Suprapubic skin (tissue), 4 donors: ENCODE measurements around the gene SPATS2L. TPM values are rescaled to one million over a fixed set of nuclear protein-coding genes. Genes with fewer than 3 reads are reported as not detected.

Source experiments
- DNase-seq, 2 donors: peaks; one replicate each; pipeline ENCODE4 v3.0.0-alpha.2; 2019; ENCODE audit warnings: low spot score in 2 of 2
- H3K27ac ChIP-seq: fragments of 200-600 bp; sonication (generic); one replicate; pipeline ENCODE4 v1.5.1; 2019
- H3K27me3 ChIP-seq: fragments of 200-600 bp; sonication (generic); one replicate; pipeline ENCODE4 v1.5.1; 2019
- H3K36me3 ChIP-seq: fragments of 200-600 bp; sonication (generic); one replicate; pipeline ENCODE4 v1.5.1; 2019
- H3K4me1 ChIP-seq: fragments of 200-600 bp; sonication (generic); one replicate; pipeline ENCODE4 v1.5.1; 2019
- H3K4me3 ChIP-seq: fragments of 200-600 bp; sonication (generic); one replicate; pipeline ENCODE4 v1.5.1; 2019; ENCODE audit warnings: mild to moderate bottlenecking
- H3K9me3 ChIP-seq: fragments of 200-600 bp; sonication (generic); one replicate; pipeline ENCODE4 v1.5.1; 2019
- EP300 ChIP-seq: sonication (generic); formaldehyde crosslinking; IDR thresholded peaks from one replicate; pipeline ENCODE4 v1.6.1; 2017; ENCODE audit warnings: antibody characterized with exemption
- POLR2A ChIP-seq, 2 donors: fragments of 450-650 bp; IDR thresholded peaks; one replicate each; pipeline ENCODE4 v1.6.1; 2017; ENCODE audit warnings: antibody characterized with exemption in 2 of 2, mild to moderate bottlenecking in 2 of 2, moderate library complexity in 2 of 2
- POLR2AphosphoS5 ChIP-seq, 3 donors: sonication (generic); formaldehyde crosslinking; IDR thresholded peaks; one replicate each; pipeline ENCODE4 v1.6.1; 2017; ENCODE audit warnings: antibody characterized with exemption in 3 of 3
- WGBS: methylation state at CpG from one replicate; pipeline ENCODE4 v1.1.5; 2018; 5-methylcytosine and 5-hydroxymethylcytosine counted together
- total RNA-seq, 4 donors: library from RNA; depleted of rRNA; stranded (reverse); fragments of >200 nt; gene quantifications; one replicate each; pipeline ENCODE4 v1.1.0, GENCODE V29; 2016
- TF ChIP-seq, protein P1 (sequence below), 2 donors: fragments of 200-600 bp in 1 of 2; fragments of 450-650 bp in 1 of 2; sonication (generic) in 1 of 2; IDR thresholded peaks; one replicate each; pipeline ENCODE4 v1.5.1; 2016 to 2019; ENCODE audit warnings: antibody characterized with exemption in 2 of 2, mild to moderate bottlenecking in 1 of 2, moderate library complexity in 1 of 2

SPATS2L gene
- total RNA-seq, 4 donors from 2014 or later = 39.9 to 104 (median 57.7) TPM

DNA sequence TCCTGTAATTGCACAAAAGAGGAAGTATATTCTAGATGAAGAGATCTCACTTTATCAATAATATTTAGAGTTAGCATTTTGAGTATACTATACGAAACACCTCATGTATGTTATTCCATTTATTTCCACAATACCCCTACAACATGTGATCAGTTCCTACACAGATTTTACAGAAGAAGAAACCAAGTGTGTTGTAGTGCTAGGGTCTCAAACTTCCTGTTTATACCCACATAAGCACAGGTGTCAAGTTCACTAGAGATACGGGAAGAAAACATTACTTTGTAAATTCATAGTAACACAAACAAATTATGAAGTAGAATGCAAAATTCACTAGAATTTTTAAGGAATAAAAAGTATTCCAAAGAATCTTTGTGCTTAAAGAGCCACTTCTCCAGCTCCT is 157.0 kb downstream of the SPATS2L start:
- Histone ChIP-seq H3K36me3 (peaks cover 27% of the 10 kb centered on the region), H3K4me1 (peaks cover 5% of the 10 kb centered on the region), H3K9me3 (no peaks in the 10 kb centered on the region), H3K4me3 (no peak overlapping the region), H3K27me3 (no peaks in the 10 kb centered on the region), H3K27ac (no peak overlapping the region)
- 96% methylated on average over 2 of the region's 2 CpGs for WGBS
- DNase-seq = no peak
- TF ChIP-seq POLR2A (IDR thresholded peaks at IDR 0.05) (no peak), POLR2AphosphoS5 (IDR thresholded peaks at IDR 0.05) (no peak), EP300 (no peak)
- TF ChIP-seq, protein P1, sequence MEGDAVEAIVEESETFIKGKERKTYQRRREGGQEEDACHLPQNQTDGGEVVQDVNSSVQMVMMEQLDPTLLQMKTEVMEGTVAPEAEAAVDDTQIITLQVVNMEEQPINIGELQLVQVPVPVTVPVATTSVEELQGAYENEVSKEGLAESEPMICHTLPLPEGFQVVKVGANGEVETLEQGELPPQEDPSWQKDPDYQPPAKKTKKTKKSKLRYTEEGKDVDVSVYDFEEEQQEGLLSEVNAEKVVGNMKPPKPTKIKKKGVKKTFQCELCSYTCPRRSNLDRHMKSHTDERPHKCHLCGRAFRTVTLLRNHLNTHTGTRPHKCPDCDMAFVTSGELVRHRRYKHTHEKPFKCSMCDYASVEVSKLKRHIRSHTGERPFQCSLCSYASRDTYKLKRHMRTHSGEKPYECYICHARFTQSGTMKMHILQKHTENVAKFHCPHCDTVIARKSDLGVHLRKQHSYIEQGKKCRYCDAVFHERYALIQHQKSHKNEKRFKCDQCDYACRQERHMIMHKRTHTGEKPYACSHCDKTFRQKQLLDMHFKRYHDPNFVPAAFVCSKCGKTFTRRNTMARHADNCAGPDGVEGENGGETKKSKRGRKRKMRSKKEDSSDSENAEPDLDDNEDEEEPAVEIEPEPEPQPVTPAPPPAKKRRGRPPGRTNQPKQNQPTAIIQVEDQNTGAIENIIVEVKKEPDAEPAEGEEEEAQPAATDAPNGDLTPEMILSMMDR (IDR thresholded peaks at IDR 0.05) = no peak

DNA sequence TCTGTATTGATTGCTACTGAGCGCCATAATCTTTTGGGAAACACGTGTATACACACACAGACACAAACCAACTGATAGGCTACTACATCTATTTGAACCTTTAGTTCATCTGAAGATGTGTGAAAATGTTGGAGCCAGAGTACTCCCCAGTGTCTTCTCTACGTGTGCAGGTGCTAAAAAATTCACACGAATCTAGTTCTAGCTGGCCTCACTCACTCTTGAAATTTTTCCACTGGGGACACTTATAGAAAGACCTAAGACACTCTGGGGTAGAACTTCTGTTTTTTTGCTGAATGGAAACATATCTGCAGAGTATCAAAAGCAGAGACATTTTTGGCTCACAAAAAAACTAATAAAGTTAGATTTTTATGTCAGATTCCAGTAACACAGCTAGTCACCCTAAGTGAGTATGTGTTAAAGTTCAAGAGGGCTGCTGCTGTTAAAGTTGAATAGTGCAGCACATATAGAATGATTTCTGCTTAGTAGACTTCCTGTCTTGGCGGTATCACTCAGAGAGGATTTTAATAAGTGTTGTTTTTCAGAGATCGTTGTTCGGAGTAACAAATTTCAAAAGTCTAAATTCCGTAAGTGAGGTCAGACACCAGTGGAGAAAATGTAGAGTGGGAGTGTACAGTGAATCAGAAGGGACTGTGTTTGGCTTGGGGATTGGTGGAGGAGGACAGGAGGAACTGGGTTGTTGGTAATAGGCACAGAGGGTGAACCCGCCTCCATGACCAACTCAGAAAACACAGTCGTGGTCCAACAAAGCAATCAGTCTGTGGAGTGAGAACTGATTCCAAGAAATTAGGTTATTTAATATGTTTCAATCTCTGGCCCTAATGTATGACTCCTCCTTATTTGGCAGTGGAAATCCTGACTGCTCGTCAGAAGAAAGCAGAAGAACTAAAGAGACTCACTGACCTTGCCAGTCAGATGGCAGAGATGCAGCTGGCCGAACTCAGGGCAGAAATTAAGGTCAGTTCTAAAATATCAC is 160.2 kb downstream of the SPATS2L start:
- peak overlapping the region; percentile 66 for H3K27ac ChIP-seq
- no peak overlapping the region for H3K4me3 ChIP-seq
- H3K9me3 ChIP-seq = no peaks in the 10 kb centered on the region
- TF ChIP-seq POLR2A (IDR thresholded peaks at IDR 0.05) = no peak
- TF ChIP-seq POLR2AphosphoS5 (IDR thresholded peaks at IDR 0.05) = no peak
- TF ChIP-seq, protein P1 (IDR thresholded peaks at IDR 0.05) = no peak
- no peak for TF ChIP-seq EP300
- H3K27me3 ChIP-seq = no peaks in the 10 kb centered on the region
- peak in 1 of 2 donors; percentile 71 for DNase-seq
- H3K4me1 ChIP-seq = peaks cover 5% of the 10 kb centered on the region
- H3K36me3 ChIP-seq = peaks cover 34% of the 10 kb centered on the region
- 67% methylated on average over 12 of the region's 12 CpGs for WGBS

DNA sequence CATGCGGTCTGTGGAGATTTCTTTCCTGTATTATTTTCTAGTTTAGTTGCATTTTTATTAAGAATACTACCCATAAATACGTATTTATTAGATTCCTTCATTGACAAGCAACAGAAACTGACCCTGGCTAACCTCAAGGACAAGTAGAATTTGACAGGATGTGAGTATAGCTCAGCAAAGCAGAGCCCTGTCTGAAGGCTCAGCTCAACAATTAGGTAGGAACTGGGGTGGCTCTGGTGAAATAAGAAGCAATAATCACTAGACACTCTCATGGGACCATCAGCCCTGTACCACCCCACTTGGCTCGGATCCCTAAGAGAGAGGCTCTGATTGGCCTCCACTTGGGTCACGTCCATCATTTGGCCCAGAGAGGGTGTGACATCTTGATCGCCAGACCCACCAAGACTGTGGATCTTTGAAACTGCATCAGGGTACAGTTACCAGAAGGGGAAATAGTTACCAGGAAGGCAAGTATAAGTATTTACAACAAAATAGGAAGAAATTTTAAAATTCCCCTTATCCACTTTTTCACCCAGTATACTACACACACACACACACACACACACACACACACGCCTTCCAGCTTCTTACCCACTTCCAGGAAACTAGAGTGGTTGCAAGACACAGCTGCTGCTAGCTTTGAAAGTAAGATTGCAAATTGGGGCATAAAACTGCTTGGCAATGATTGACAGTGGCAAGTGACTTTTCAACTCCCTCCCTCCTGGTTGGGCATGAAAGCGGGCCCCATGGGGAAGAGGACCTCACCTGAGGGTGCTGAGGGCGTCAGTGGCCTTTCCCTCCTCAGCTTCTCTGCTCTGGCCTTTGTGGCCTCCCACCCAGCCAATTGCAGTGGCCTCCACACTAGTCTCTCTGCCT is 161.6 kb downstream of the SPATS2L start:
- Histone ChIP-seq H3K27ac (no peak overlapping the region), H3K4me3 (no peak overlapping the region), H3K4me1 (peaks cover 5% of the 10 kb centered on the region), H3K36me3 (peaks cover 47% of the 10 kb centered on the region), H3K9me3 (no peaks in the 10 kb centered on the region), H3K27me3 (no peaks in the 10 kb centered on the region)
- no peak for DNase-seq
- TF ChIP-seq POLR2A (IDR thresholded peaks at IDR 0.05) (no peak), POLR2AphosphoS5 (IDR thresholded peaks at IDR 0.05) (no peak), EP300 (no peak)
- TF ChIP-seq, protein P1 (IDR thresholded peaks at IDR 0.05) = no peak
- 88% methylated on average over 8 of the region's 8 CpGs for WGBS

DNA sequence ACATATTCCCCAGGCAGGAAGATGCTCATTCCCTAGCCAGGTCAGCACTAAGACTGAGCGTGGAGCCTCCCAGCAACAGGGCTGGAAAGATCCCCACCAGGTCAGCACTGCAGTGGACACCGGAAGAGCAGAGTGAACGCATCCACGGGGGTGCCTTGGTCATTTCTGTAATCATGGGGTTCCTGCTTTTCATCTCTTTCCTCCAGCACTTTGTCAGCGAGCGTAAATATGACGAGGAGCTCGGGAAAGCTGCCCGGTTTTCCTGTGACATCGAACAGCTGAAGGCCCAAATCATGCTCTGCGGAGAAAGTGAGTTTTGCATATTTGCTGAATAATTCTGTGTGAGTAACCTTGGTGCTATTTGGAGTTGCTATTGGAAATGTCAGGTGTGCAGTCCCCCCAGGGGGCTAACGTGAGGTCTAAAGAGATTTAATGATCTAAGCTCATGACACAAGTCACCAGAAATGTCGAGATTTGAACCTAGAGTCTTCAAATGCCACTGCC is 163.3 kb downstream of the SPATS2L start:
- 85% methylated on average over 13 of the region's 13 CpGs for WGBS
- no peaks in the 10 kb centered on the region for H3K9me3 ChIP-seq
- H3K27ac ChIP-seq = no peak overlapping the region
- no peaks in the 10 kb centered on the region for H3K27me3 ChIP-seq
- no peak overlapping the region for H3K4me3 ChIP-seq
- H3K36me3 ChIP-seq = peaks cover 62% of the 10 kb centered on the region
- no peak for DNase-seq
- H3K4me1 ChIP-seq = peaks cover 5% of the 10 kb centered on the region
- TF ChIP-seq, protein P1 (IDR thresholded peaks at IDR 0.05) = no peak
- no peak for TF ChIP-seq EP300
- TF ChIP-seq POLR2AphosphoS5 (IDR thresholded peaks at IDR 0.05) = no peak
- TF ChIP-seq POLR2A (IDR thresholded peaks at IDR 0.05) = no peak
